Stimulated activated CD8-positive, alpha-beta memory T cell treated with anti-CD3 and anti-CD28 coated beads, Interleukin-12 subunit alpha, Interleukin-12 subunit beta, amount 100 ng/mL, for 4 hours (primary cell): ENCODE measurements around the gene SSBP2.
"Not testable (repeated sequence)": the region's sequence is repeated elsewhere in the genome, so short reads cannot be mapped to it uniquely, and the experiment has no call there.

ENCODE experiments used
- DNase-seq: peaks from one replicate; pipeline ENCODE4 v3.0.0-alpha.2; 2020; ENCODE audit warnings: low read depth

SSBP2 gene

DNA sequence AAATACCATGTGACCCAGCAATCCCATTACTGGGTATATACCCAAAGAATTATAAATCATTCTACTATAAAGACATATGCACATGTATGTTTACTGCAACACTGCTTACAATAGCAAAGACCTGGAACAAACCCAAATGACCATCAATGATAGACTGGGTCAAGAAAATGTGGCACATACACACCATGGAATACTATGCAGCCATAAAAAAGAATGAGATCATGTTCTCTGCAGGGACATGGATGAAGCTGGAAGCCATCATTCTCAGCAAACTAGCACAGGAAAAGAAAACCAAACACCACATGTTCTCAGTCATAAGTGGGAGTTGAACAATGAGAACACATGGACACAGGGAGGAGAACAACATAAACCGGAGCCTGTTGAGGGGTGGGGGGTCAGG, 90.3 kb downstream of the SSBP2 start:
- not testable (repeated sequence) for DNase-seq

- no peak for DNase-seq
Observed at GRCh38 chr5:81657386-81657785, 93.5 kb downstream of the SSBP2 start.

DNA sequence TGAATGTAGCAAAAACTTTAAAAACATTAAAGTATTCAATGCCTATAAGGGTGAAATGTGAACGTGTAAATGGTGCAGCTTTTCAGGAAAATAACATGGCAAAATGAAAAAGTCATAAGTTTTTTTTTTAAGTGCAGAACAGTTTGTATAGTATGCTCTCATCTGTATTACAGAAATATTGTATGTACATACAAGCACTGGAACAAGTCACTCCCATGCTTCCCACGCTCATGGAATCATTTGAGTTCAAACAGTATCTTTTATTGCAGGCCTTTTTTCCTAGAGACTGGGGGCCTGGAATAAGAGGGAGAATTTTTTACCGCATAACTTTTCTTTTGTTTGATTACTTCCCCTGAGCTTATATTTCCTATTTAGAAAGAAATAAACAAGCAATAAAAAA, 94.1 kb downstream of the SSBP2 start:
- no peak for DNase-seq

- DNase-seq = no peak
Observed at GRCh38 chr5:81650987-81651386, 99.9 kb downstream of the SSBP2 start.

GRCh38 chr5:81646469-81646995, 104.4 kb downstream of the SSBP2 start:
- DNase-seq = no peak

DNA sequence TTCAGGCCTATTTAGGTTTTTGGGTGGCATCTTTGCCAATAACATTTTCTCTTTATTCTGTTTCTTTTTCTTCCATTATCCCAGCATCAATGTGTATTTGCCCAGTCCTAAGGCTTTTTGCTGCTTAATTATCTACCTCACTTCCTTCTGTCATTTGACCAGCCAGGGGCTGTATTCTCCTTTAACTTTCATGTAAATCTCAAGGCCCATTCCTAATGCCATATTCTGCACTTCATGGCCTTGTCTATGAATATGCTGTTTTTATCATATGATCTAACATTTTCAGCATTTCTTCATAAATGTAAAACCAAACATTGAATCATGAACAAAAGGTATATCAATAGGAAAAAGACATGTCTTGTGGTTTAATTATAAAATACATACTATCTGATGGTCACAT, 108.7 kb downstream of the SSBP2 start:
- DNase-seq = no peak

DNA sequence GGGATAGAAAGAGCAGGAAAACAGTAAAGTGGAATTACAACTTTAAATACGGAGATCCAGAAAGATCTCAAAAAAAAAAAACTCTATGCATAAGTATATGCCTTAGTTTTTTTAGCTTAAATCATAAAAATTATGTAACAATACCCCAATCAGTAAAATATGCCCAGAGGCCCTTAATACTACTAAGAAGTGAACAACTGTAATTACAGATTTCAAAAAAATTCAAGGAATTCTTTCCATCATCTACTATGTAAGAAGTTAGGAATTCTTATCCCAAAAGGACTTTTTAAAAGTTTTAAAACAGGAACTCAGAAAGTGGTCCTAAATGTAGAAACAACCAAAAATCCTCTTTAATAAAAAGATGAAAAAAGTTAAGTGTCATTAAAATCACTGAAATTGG, 111.3 kb downstream of the SSBP2 start:
- no peak for DNase-seq

- DNase-seq = no peak
Observed at GRCh38 chr5:81638471-81638870, 112.4 kb downstream of the SSBP2 start.

- DNase-seq = no peak
Observed at GRCh38 chr5:81633891-81634290, 117.0 kb downstream of the SSBP2 start.

DNA sequence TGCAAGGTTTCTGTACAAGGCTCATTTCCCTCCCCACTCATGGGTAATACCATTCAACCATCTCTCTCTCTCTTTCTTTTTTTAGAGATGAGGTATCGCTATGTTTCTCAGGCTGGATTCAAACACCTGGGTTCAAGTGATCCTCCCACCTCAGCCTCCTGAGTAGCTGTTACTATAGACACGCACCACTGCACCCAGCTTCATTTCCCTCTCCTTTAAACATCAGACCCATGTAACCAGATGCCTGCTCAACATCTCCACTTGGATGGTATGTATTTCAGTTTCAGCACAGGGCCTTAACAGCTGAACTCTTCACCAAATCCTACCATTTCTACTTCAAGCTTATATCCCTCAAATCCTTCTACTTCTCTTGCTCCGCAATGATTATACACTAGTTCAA, 117.4 kb downstream of the SSBP2 start:
- DNase-seq = no peak

DNA sequence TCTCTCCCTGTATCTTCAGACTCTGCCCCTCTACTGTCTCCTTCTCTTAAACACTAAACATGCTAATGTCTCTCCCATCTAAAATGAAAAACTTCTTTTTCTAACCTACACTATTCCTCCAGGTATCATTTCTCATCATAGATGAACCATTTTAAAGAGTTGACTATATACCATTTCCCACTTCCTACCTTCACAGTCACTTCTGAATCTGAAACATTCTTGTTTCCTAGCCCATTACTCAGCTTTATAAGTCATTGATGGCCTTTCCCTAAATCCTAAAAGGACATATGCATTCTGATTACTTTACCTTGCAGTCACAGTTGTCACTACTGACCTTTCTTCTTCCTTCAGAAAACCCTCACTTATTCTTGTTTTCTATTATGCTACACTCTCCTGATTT, 118.2 kb downstream of the SSBP2 start:
- no peak for DNase-seq

DNA sequence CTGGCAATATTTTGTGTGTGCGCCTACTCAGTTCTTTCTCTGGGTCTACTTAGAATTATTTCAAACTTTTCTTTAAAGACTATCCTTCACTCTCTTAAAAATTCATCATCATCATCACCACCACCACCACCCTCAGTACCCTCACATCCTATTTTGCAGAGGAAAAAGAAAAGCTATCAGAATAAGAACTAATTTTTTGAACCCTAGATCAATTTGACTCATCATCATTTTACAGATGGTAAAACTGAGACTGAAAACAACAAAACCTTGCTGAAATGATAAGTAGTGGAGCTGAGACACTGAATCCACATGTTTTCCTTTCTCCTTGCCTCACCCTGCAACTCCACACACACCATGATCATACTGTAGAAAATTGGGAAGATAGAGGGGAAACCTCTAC, 119.3 kb downstream of the SSBP2 start:
- DNase-seq = no peak

DNA sequence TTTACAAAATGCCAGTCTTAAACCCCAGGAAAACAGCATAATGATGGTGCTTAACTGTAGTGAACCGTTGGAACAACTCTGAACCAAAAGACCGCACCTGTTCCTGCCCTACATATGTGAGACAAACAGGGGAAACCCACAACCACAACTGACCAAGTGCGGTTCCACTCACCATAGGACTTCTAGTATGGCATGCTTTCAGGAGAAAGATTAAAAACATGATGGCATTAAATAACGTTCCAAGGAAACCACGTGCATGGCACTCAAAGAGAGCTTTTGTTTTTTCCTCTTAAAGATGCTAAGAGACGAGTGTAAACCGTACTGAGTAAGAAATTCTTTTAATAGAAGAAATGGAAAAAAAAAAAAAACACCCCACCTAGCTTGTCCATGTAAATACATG, 119.8 kb downstream of the SSBP2 start:
- DNase-seq = no peak

DNA sequence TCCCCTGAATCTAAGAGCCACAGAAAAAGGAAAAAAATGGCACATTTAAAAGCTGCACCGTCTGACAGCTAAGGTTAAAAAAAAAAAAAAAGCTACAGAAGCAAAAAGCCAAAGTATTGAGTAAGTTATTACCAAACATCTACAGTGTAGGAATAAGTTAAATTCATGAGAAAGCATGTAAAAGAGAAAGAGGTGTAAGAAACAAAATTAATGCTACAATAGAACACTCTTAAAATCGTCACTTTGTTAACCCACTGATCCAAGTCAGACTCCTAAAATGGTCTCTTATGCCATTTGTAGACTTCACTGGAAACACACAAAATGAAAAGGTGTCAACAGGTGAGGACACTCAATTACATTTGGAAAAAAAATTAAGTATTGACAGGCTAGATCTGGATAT, 120.2 kb downstream of the SSBP2 start:
- DNase-seq = no peak

- no peak for DNase-seq
Observed at GRCh38 chr5:81629986-81630385, 120.9 kb downstream of the SSBP2 start.

- not testable (repeated sequence) for DNase-seq
Observed at GRCh38 chr5:81628061-81628460, 122.8 kb downstream of the SSBP2 start.

GRCh38 chr5:81626524-81626923, 124.4 kb downstream of the SSBP2 start:
- no peak for DNase-seq

GRCh38 chr5:81609810-81610375, 141.0 kb downstream of the SSBP2 start:
- DNase-seq = no peak

GRCh38 chr5:81608976-81609375, 141.9 kb downstream of the SSBP2 start:
- no peak for DNase-seq

GRCh38 chr5:81607693-81608092, 143.2 kb downstream of the SSBP2 start:
- DNase-seq = no peak

DNA sequence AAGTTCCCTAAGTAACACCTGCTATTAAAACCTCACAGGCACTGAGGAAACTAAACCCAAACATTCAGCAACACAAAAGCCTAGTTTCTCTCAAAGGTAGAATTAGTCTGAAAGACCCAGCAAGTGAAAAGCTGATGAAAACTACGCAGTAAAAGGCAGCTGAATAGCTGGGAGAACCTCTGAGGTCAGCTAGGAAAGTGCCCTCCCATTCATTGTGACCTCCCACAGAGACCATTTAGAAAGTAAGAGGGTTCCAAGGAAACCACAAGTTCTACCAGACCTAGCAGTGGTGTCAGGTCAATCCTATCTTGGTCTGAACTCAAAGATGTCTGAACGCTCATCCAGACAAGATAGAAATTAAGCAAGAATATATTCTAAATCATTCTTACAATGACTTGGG, 144.7 kb downstream of the SSBP2 start:
- no peak for DNase-seq

GRCh38 chr5:81605299-81605698, 145.6 kb downstream of the SSBP2 start:
- DNase-seq = no peak

DNA sequence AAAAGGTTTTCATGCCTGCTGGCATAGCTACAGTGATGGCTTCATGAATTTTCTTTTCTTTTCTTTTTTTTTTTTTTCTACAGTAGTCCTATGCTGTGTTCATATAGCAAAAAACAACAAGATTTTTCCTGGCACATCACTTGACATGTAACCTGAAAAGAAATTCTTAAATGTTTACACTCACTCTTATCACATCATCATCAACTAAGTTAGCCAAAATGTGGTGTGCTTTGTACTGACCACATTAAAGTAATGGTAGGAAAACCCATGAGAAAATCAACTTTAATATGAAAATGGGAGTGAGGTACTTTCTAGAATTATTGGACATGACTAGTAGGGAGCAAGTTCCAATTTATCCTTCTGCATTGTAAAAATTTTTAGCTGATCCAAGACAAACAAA, 146.7 kb downstream of the SSBP2 start:
- DNase-seq = no peak

DNA sequence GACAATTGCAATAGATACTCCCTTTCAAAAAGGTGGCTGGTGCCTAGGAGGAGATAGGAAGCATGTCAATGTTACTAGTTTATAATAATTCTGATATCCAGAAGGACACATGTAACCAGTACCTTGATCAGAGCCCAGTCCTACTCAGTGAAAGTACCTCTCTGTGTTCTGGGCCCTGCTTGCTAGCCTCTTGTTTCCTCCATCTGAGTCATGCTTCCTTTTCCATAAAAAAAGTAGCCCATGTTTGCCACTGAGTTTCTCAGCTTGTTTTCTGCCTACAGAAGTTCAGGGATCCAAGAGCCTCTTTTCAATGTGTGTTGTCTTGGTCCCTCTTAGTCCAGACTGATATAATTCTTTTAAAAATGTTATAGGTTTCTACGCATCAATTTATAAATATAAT, 149.0 kb downstream of the SSBP2 start:
- DNase-seq = no peak

- DNase-seq = not testable (repeated sequence)
Observed at GRCh38 chr5:81592085-81592484, 158.8 kb downstream of the SSBP2 start.
